Stimulated activated CD4-positive, alpha-beta T cell treated with anti-CD3 and anti-CD28 coated beads, TNF-alpha, amount 100 ng/mL, for 4 hours (primary cell): ENCODE data around the gene BBX.
"Not testable (repeated sequence)": the region's sequence is repeated elsewhere in the genome, so short reads cannot be mapped to it uniquely, and the experiment has no call there.

Experiments used
- DNase-seq, 3 experiments: peaks; one replicate each; pipeline ENCODE4 v3.0.0-alpha.2; 2020; ENCODE audit warnings: low read depth in 3 of 3

The BBX gene

GRCh38 chr3:107682580-107682979, 159.8 kb downstream of the BBX start:
- no peak for DNase-seq

GRCh38 chr3:107683447-107683846, 160.7 kb downstream of the BBX start:
- DNase-seq: no peak

GRCh38 chr3:107684431-107684925, 161.7 kb downstream of the BBX start:
- no peak for DNase-seq

GRCh38 chr3:107685383-107685782, 162.6 kb downstream of the BBX start:
- no peak for DNase-seq

- DNase-seq: no peak
Observed at GRCh38 chr3:107687056-107687581, 164.4 kb downstream of the BBX start.

GRCh38 chr3:107689355-107689754, 166.6 kb downstream of the BBX start:
- DNase-seq: no peak

GRCh38 chr3:107690522-107691138, 167.9 kb downstream of the BBX start:
- DNase-seq: no peak

- DNase-seq: not testable (repeated sequence)
Observed at GRCh38 chr3:107691984-107692383, 169.2 kb downstream of the BBX start.

- not testable (repeated sequence) for DNase-seq
Observed at GRCh38 chr3:107697348-107697747, 174.6 kb downstream of the BBX start.

- not testable (repeated sequence) for DNase-seq
Observed at GRCh38 chr3:107697855-107698254, 175.1 kb downstream of the BBX start.

GRCh38 chr3:107699682-107700081, 176.9 kb downstream of the BBX start:
- DNase-seq: no peak

GRCh38 chr3:107701299-107701698, 178.5 kb downstream of the BBX start:
- DNase-seq: no peak

- DNase-seq: no peak
Observed at GRCh38 chr3:107704477-107704876, 181.7 kb downstream of the BBX start.

GRCh38 chr3:107705046-107705445, 182.3 kb downstream of the BBX start:
- DNase-seq: no peak

GRCh38 chr3:107710851-107711250, 188.1 kb downstream of the BBX start:
- DNase-seq: no peak

GRCh38 chr3:107716734-107717133, 194.0 kb downstream of the BBX start:
- DNase-seq: no peak

GRCh38 chr3:107718547-107718946, 195.8 kb downstream of the BBX start:
- DNase-seq: no peak

GRCh38 chr3:107727102-107727501, 204.3 kb downstream of the BBX start:
- no peak for DNase-seq

GRCh38 chr3:107729686-107730085, 206.9 kb downstream of the BBX start:
- no peak for DNase-seq

- DNase-seq: no peak
Observed at GRCh38 chr3:107734317-107734716, 211.6 kb downstream of the BBX start.

GRCh38 chr3:107737914-107738313, 215.2 kb downstream of the BBX start:
- no peak for DNase-seq

GRCh38 chr3:107738486-107739183, 215.9 kb downstream of the BBX start:
- DNase-seq: no peak

GRCh38 chr3:107739227-107739626, 216.5 kb downstream of the BBX start:
- no peak for DNase-seq
